ENCODE measurements around the gene ANKRD30BL.
"Not testable (repeated sequence)": the region's sequence is repeated elsewhere in the genome, so short reads cannot be mapped to it uniquely, and the experiment has no call there.

The ANKRD30BL gene

GRCh38 chr2:132161161-132162124 is at the start of gene ANKRD30BL:
Gene ANKRD30BL, minus strand, starts transcription at chr2:132161952. Its CDS starts 247 bp downstream, at chr2:132161705.
- DNase-seq (ENCODE audit: low read depth in 2 of 2) = not testable (repeated sequence)

DNA sequence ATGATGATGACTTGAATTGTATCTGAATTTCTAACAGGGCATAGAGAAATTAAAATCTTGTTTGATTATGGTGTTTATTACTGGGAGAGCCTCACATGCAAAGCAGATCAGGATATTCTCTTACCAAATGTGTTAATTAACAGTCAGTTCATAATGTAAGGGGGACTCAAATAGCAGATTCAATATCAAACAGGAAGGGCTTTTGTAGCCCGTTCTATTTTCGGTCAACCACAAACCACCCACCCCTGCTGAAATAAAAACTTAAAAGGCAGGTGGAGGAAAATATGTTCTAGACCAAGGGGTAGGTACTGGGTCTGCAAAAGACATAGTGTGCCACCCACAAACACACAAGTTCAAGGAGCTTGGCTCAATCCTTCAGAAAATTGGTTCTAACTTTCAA is 41.1 kb upstream of the ANKRD30BL start:
- not testable (repeated sequence) for DNase-seq (ENCODE audit: low read depth in 2 of 2)

- not testable (repeated sequence) for DNase-seq (ENCODE audit: low read depth in 2 of 2)
These were observed 31.1 kb upstream of the ANKRD30BL start for GRCh38 chr2:132192854-132193253.

DNA sequence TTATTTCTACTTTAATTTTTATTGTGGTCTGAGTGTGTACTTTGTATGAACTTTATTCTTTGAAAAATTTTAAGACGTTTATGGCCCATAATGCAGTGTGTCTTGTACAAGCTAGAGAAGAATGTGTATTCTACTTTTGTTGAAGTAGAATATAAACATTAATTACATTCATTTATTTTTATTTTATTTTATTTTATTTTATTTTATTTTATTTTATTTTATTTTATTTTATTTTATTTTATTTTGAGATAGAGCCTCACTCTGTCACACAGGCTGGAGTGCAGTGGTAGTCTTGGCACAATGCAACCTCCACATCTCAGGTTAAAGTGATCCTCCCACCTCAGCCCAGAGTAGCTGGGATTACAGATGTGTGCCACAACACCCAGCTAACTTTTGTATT is 5.3 kb upstream of the ANKRD30BL start:
- DNase-seq (ENCODE audit: low read depth in 2 of 2) = not testable (repeated sequence)

DNA sequence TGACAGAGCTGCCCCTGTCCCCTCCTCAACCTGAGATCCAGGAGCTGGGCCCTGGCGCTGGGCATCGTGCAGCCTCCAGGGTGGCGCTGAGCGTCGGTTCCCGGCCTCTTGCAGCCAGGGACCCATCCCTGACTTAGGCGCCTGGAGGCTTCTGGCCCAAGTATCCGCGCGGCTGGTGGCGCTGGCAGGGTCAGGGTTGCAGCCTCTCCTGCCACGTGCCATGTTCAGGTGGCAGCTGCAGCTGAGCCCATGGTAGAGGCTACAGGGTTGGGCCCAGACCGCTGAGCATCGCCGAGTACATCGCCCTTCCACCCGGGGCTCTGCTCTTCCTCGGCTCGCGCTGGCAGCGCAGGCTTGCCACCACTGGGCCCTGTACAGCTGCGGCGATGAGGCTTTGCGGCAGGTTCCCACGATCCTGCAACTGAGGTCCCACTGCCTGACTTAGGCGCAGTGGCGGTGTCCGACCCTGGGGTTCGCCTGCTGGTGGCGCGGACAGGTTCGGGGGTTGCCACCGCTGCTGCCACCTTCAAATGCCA is 441 bp upstream of the ANKRD30BL start:
- DNase-seq (ENCODE audit: low read depth in 2 of 2) = not testable (repeated sequence)

DNA sequence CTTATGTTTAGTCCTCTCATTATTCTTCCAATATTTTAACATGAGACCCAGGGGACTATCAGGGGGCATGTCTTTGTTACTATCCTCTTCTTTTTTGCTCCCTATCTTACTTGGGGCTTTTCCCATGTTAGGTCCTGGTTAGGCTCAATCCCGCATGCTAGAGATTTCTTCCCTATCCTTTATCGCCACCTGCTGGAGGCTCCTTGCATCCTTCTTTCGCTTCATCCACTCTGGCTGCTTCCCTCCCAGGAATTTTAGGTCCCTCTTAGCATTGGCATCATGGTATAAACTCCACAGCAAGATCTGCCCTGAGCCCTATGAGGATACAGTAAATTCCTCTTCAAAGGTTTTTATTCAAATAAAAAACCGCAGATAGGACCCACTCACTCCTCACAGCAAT is 15.0 kb downstream of the ANKRD30BL start:
- DNase-seq (ENCODE audit: low read depth in 2 of 2) = peak in 1 of 2 experiments; percentile 20

Measured in stimulated activated CD4-positive, alpha-beta T cell treated with anti-CD3 and anti-CD28 coated beads, Interleukin-12 subunit alpha, Interleukin-12 subunit beta, amount 100 ng/mL, for 24 hours (primary cell).